Fibroblast of pulmonary artery (primary cell): ENCODE data around the gene CUX1.

ENCODE experiments used
- DNase-seq: peaks from one replicate; pipeline ENCODE4 v3.0.0-alpha.2; 2010; ENCODE audit warnings: low read depth
- H3K4me3 ChIP-seq: replicated peaks from 2 replicates; pipeline ENCODE4 v1.5.1; 2011; ENCODE audit warnings: low read depth, mild to moderate bottlenecking, control low read depth, low read length, moderate library complexity
- TF ChIP-seq, protein P1 (sequence below): IDR thresholded peaks from 2 replicates; pipeline ENCODE4 v1.5.1; 2011; ENCODE audit warnings: mild to moderate bottlenecking, control low read depth, low read length, inconsistent platforms; ENCODE audit errors: missing control alignments

The CUX1 gene

DNA sequence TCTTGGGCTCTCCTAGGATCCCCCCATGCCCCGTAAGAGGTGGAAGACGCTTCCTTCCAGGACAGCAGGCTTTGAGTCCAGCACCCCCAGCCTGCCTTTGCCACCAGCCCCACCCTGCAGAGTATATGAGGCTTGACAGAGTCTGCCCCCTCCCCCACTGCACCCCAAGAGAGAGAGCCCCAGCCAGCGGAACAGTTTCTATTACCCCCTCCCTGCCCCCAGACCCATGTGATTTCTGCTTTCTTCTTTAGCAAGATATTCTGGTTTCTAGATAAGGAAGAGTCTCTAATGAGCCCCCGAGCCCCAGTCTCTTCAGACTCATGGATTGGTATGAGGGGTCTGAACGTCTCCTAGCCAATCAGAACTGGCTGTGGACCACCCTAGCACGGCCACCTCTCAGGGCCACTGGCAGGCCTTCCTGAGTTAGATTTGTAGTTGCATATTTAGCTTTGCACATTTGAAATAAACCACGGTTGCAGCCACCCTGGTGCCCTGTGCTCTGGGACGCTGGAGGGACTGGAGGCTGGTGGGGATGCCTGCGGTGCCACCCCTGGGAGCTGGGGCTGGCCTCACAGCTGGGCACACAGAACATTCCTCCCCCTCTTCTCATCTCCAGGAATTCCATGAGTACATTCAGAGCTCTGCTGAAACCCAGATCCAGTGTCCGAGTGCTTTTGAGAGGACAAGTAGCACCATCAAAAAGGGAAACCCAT is 466.2 kb downstream of the CUX1 start:
- no peak for DNase-seq
- TF ChIP-seq, protein P1, sequence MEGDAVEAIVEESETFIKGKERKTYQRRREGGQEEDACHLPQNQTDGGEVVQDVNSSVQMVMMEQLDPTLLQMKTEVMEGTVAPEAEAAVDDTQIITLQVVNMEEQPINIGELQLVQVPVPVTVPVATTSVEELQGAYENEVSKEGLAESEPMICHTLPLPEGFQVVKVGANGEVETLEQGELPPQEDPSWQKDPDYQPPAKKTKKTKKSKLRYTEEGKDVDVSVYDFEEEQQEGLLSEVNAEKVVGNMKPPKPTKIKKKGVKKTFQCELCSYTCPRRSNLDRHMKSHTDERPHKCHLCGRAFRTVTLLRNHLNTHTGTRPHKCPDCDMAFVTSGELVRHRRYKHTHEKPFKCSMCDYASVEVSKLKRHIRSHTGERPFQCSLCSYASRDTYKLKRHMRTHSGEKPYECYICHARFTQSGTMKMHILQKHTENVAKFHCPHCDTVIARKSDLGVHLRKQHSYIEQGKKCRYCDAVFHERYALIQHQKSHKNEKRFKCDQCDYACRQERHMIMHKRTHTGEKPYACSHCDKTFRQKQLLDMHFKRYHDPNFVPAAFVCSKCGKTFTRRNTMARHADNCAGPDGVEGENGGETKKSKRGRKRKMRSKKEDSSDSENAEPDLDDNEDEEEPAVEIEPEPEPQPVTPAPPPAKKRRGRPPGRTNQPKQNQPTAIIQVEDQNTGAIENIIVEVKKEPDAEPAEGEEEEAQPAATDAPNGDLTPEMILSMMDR, result no peak
- no peak overlapping the region for H3K4me3 ChIP-seq

DNA sequence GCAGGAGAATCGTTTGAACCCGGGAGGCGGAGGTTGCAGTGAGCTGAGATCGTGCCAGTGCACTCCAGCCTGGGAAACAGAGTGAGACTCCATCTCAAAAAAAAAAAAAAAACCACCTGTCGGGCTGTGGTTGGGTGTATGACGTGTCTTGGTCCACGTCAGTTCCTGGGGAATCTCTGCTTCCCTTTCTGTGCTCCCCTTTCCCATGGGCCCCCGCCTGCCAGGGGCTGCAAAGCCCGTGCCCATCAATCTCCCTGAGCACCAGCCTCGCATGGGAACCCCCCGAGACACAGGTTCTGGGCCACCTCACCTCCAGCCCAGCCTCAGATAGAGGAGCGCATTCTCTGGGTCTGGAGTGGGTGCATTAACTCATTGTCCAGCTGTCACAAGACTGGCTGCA is 467.0 kb downstream of the CUX1 start:
- TF ChIP-seq, protein P1, result no peak
- no peak for DNase-seq
- H3K4me3 ChIP-seq, result no peak overlapping the region

DNA sequence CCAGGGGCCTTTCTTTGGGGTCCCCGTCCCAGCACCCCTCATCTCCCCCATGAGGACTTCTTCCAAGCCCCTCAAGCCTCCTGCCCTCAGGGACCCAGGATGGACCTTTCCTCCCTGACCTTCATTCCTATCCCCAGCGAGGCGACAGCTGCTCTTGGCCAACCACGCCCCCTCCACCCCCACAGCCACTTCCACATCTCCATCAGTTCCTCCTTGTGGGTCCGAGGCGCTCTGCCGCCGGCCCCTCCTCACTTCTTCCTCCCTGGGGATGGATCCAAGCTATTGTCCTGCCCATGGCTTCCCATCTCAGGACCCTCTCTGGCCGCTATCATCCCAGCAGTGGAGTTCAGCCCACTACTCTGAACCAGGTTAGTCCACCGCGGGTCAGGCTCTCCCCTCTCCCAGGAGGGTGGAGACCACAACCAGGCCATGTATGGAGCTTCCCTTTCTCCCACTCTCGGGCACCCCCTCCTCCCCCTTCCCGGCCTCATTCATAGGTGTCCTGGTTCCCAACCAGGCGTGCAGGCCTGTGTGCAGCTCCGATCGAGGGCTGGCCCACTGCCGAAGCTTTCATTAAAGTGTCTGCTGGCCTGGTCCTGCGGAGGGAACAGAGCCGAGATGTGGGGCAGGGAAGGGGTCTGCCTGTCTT is 467.6 kb downstream of the CUX1 start:
- no peak overlapping the region for H3K4me3 ChIP-seq
- no peak for DNase-seq
- TF ChIP-seq, protein P1, result no peak

DNA sequence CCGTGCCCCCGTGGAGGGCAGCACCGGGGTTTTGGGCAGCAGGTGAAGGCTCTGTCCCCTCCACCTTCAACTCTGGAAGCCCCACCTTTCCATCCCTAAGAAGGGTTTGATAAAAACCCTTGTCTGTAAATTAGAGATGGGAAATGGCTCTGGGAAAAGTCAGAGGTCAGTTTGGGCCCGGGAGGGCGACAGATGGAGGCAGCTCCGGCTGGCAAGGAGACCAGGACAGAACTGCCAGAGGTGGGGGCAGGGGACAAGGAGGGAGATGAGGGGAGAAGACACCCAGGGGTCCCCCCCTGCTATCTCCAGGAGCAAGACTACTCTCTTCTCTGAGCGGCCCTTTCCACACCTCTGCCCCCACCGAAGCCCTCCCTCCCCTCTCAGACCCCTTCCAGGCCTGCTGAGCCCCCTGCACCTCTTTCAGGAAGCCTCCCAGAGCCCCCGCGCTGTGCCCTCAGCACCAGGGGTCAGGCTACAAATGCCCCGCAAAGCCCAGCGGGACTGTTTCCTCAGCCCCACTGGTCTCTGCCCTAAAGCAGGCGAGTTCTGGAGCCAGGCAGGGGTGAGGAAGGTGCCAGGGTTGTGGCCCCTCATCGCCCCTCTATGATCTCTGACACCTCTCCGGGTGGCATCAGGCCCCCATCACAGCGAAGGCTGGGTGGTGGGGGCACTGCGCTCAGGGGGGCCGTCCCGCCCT is 468.3 kb downstream of the CUX1 start:
- peak overlapping the region; percentile 60 for H3K4me3 ChIP-seq
- no peak for DNase-seq
- TF ChIP-seq, protein P1, result no peak

DNA sequence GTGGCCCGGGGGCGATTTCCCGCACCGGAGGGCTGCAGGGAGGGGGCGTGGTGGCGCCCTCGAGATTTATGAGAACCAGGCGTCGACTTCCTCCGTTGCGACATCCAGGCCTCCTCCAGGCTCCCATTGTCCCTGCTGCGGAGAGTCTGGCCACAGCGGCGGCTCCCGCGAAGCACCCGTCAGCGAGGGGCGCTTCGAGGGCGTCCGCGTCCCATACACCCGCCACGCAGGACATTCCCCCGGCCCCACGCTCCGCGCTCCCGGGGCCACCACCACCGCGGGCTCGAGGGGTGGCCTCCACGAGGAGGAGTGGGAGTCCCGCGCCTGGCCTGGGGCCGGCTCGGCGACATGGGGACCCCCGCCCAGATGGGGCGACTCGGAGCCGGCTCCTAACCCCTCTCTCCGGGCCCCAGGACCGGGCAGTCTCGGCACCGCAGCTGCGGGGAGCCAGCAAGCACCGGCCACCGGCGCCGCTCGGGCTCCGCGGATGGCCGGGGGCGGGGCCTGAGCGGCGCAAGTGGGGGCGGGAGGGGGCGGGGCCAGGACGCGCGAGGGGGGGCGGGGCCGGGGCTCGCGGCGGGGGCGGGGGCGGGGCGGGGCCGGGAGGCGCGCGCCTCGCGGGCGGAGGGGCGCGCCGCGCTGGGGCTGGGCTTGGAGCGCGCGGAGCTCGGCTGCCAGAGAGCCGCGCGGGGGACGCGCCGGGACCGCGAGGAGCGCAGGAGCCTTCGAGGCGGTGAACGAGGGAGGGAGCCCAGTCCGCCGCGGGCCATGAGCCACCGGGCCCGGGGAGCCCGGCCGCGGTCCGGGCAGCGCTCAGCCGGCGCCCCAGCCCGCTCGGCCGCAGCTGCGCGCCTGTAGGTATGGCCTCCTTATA is 469.0 kb downstream of the CUX1 start, which contains the start of gene SH2B2:
Gene SH2B2, plus strand, starts transcription at position 632 of the 874 bp plus-strand sequence. CDS start 13,683 bp downstream, outside the sequence.
- H3K4me3 ChIP-seq, result peak within 1 kb of the TSS; percentile 60
- DNase-seq, result peak; percentile 78
- TF ChIP-seq, protein P1, result no peak
